Measurements from ENCODE around the gene ARPC1A.

DNA sequence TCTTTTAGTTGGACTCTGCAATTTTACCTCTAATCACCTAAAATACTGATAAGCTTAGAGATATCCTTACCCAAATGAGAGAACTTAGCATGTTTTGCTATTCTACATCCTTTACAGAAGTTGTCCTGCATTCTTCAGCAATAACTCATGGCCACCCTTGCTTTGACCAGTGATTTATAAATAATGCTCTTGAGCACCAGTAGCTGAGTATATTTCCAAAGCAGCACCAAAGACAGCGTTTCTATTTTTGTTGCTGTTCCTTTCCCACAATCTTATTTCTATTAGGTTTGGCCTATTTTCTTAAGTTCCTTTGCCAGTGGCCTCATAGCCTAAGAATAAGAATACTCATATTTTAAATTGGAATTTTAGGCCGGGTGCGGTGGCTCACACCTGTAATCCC lies 15.0 kb downstream of the ARPC1A start:
- no peak for TF ChIP-seq CTCF (conservative IDR thresholded peaks at IDR 0.05 in 1 of 2, IDR thresholded peaks at IDR 0.05 in 1 of 2; ENCODE audit: low read depth in 1 of 2, low read length in 2 of 2)
- TF ChIP-seq EZH2 (IDR thresholded peaks at IDR 0.05; ENCODE audit: low read length, missing control alignments): no peak

All from fibroblast of lung (primary cell).